Tibial artery (tissue), 4 donors: ENCODE results near the gene GFI1B.
A peak's percentile ranks its signal among the peaks of the same experiment; 100 is the strongest.

Experiments used
- DNase-seq, 2 donors: peaks; one replicate each; pipeline ENCODE4 v3.0.0-alpha.2; 2019
- H3K27ac ChIP-seq, 2 donors: fragments of 200-600 bp; sonication (generic) in 1 of 2; 1 replicate in 1 of 2; 2 replicates in 1 of 2; pipeline ENCODE4 v1.5.1; 2018 to 2019; ENCODE audit warnings: mild to moderate bottlenecking in 1 of 2
- H3K27me3 ChIP-seq, 2 donors: fragments of 200-600 bp; sonication (generic) in 1 of 2; one replicate each; pipeline versions ENCODE4 v1.5.1 to v1.6.0; 2016 to 2019
- H3K36me3 ChIP-seq, 3 donors: fragments of 200-600 bp; sonication (generic) in 2 of 3; one replicate each; pipeline ENCODE4 v1.5.1; 2016 to 2019; ENCODE audit warnings: mild to moderate bottlenecking in 2 of 3
- H3K4me1 ChIP-seq, 4 donors: fragments of 200-600 bp; sonication (generic) in 2 of 4; 1 replicate in 3 of 4; 2 replicates in 1 of 4; pipeline ENCODE4 v1.5.1; 2016 to 2019
- H3K4me3 ChIP-seq, 2 donors: fragments of 200-600 bp; sonication (generic) in 1 of 2; 1 replicate in 1 of 2; 2 replicates in 1 of 2; pipeline ENCODE4 v1.5.1; 2018 to 2019; ENCODE audit warnings: mild to moderate bottlenecking in 2 of 2
- H3K9me3 ChIP-seq, 3 donors: fragments of 200-600 bp; sonication (generic) in 1 of 3; one replicate each; pipeline ENCODE4 v1.5.1; 2016 to 2019
- intact Hi-C: fragments of 100-400 bp; cut with DNase I; formaldehyde crosslinking; loops from one replicate; pipeline ENCODE4 v1.15.0; 2023; ENCODE audit warnings: low total_unique reads
- TF ChIP-seq, protein P1 (sequence below), 2 experiments: fragments of 200-600 bp in 1 of 2; fragments of 450-650 bp in 1 of 2; IDR thresholded peaks; one replicate each; pipeline ENCODE4 v1.5.1; 2017 to 2019; ENCODE audit warnings: antibody characterized with exemption in 2 of 2, mild to moderate bottlenecking in 1 of 2, moderate library complexity in 1 of 2

GFI1B gene

GRCh38 chr9:133026426-133026825 lies 47.9 kb downstream of the GFI1B start:
- peaks cover 0 to 3% of the 10 kb centered on the region in 2 donors for H3K27me3 ChIP-seq
- H3K9me3 ChIP-seq = no peaks in the 10 kb centered on the region
- H3K36me3 ChIP-seq = no peaks in the 10 kb centered on the region
- peaks cover 0 to 25% (median 12%) of the 10 kb centered on the region in 4 donors for H3K4me1 ChIP-seq
- H3K4me3 ChIP-seq = no peak overlapping the region
- no peak for DNase-seq
- no peak overlapping the region for H3K27ac ChIP-seq
- TF ChIP-seq, protein P1, sequence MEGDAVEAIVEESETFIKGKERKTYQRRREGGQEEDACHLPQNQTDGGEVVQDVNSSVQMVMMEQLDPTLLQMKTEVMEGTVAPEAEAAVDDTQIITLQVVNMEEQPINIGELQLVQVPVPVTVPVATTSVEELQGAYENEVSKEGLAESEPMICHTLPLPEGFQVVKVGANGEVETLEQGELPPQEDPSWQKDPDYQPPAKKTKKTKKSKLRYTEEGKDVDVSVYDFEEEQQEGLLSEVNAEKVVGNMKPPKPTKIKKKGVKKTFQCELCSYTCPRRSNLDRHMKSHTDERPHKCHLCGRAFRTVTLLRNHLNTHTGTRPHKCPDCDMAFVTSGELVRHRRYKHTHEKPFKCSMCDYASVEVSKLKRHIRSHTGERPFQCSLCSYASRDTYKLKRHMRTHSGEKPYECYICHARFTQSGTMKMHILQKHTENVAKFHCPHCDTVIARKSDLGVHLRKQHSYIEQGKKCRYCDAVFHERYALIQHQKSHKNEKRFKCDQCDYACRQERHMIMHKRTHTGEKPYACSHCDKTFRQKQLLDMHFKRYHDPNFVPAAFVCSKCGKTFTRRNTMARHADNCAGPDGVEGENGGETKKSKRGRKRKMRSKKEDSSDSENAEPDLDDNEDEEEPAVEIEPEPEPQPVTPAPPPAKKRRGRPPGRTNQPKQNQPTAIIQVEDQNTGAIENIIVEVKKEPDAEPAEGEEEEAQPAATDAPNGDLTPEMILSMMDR (IDR thresholded peaks at IDR 0.05) = no peak
- intact Hi-C loops = loop anchor here (5.0 to 10.0 kb wide), 2 partner anchors 121 to 308 kb away; partner anchors contain the start of gene SURF6

- Histone ChIP-seq H3K4me3 (no peak overlapping the region), H3K9me3 (no peaks in the 10 kb centered on the region), H3K27me3 (peaks cover 0 to 3% of the 10 kb centered on the region in 2 donors), H3K4me1 (peaks cover 0 to 31% (median 19%) of the 10 kb centered on the region in 4 donors), H3K36me3 (no peaks in the 10 kb centered on the region), H3K27ac (no peak overlapping the region)
- intact Hi-C loops = loop anchor here (5.0 to 10.0 kb wide), 2 partner anchors 120 to 308 kb away; partner anchors contain the start of gene SURF6
- DNase-seq = no peak
- TF ChIP-seq, protein P1 (IDR thresholded peaks at IDR 0.05) = no peak
Measured at GRCh38 chr9:133027134-133027533, 48.6 kb downstream of the GFI1B start.

- TF ChIP-seq, protein P1 (IDR thresholded peaks at IDR 0.05) = no peak
- Histone ChIP-seq H3K4me1 (peaks cover 0 to 35% (median 25%) of the 10 kb centered on the region in 4 donors), H3K27me3 (peaks cover 0 to 3% of the 10 kb centered on the region in 2 donors), H3K27ac (no peak overlapping the region), H3K4me3 (no peak overlapping the region), H3K9me3 (no peaks in the 10 kb centered on the region), H3K36me3 (no peaks in the 10 kb centered on the region)
- DNase-seq = no peak
- intact Hi-C loops = loop anchor here (5.0 to 10.0 kb wide), 2 partner anchors 119 to 307 kb away; partner anchors contain the start of gene SURF6
Measured at GRCh38 chr9:133028221-133028620, 49.7 kb downstream of the GFI1B start.

DNA sequence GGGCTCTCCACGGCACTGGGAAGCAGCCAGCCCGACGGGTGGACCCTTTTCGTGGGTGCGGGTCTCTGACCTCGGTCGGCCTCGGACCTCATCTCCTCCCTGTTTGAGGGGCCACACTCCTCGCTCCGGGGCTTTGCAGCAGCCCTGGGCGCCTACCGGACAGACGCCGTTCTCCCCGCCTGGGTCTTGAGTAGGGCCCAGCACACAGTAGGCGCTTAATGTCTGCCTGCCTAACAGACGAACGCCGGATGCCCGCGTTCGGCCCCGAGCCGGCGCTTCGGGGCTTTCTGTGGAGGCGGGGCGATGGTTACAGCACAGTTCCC lies 51.5 kb downstream of the GFI1B start:
- DNase-seq = no peak
- H3K4me1 ChIP-seq = peaks cover 0 to 40% (median 26%) of the 10 kb centered on the region in 4 donors
- intact Hi-C loops = loop anchor here (5.0 to 10.0 kb wide), 2 partner anchors 117 to 305 kb away; partner anchors contain the start of gene SURF6

GRCh38 chr9:133030317-133031129 lies 52.0 kb downstream of the GFI1B start, which contains the start of gene GTF3C5:
GTF3C5 (plus strand) TSS chr9:133030997; CDS start chr9:133031012, 15 bp downstream.
- peak within 1 kb of the TSS; percentile 96 for H3K4me3 ChIP-seq
- peak within 1 kb of the TSS; percentile 93 to 95 for H3K27ac ChIP-seq
- no peaks in the 10 kb centered on the region for H3K9me3 ChIP-seq
- TF ChIP-seq, protein P1 (IDR thresholded peaks at IDR 0.05) = peak; percentile 8 to 15
- H3K36me3 ChIP-seq = no peaks in the 10 kb centered on the region
- H3K4me1 ChIP-seq = peaks cover 0 to 43% (median 26%) of the 10 kb centered on the region in 4 donors
- DNase-seq = peak; percentile 95 to 97
- no peaks in the 10 kb centered on the region for H3K27me3 ChIP-seq
- intact Hi-C loops = no loop called here

More for the DNA sequence above, 51.5 kb downstream of the GFI1B start:
- TF ChIP-seq, protein P1 (IDR thresholded peaks at IDR 0.05) = no peak
- H3K4me3 ChIP-seq = peak overlapping the region; percentile 96
- no peaks in the 10 kb centered on the region for H3K36me3 ChIP-seq
- H3K27ac ChIP-seq = peak overlapping the region; percentile 93 to 95
- H3K27me3 ChIP-seq = no peaks in the 10 kb centered on the region
- H3K9me3 ChIP-seq = no peaks in the 10 kb centered on the region
